ENCODE measurements around the gene PARD3.

- TF ChIP-seq CTCF (IDR thresholded peaks at IDR 0.05; ENCODE audit: poor library complexity, severe bottlenecking) = no peak
- no peak for TF ChIP-seq POLR2AphosphoS5 (IDR thresholded peaks at IDR 0.05)
These were observed 63.8 kb downstream of the PARD3 start for GRCh38 chr10:34751272-34751671.
